ENCODE measurements around the gene ZNRF2. TPM values are rescaled to one million over a fixed set of nuclear protein-coding genes. Genes with fewer than 3 reads are reported as not detected.

ZNRF2 gene
- total RNA-seq, 1 donor from 2014 or later: 37.7 TPM

- H2AFZ ChIP-seq (replicated peaks): no peak overlapping the region
- no peak for TF ChIP-seq CTCF (IDR thresholded peaks at IDR 0.05)
- TF ChIP-seq EZH2phosphoT487 (IDR thresholded peaks at IDR 0.05): no peak
- no peak for TF ChIP-seq EZH2 (IDR thresholded peaks at IDR 0.05)
- H3K4me2 ChIP-seq: no peak overlapping the region
- peaks cover 1% of the 10 kb centered on the region for H3K4me1 Mint-ChIP-seq
- no peaks in the 10 kb centered on the region for H3K36me3 ChIP-seq
- peaks cover 2% of the 10 kb centered on the region for H3K4me1 ChIP-seq
- no peaks in the 10 kb centered on the region for H3K36me3 Mint-ChIP-seq
- H3F3A ChIP-seq (ENCODE audit: low read depth): no peaks in the 10 kb centered on the region
- H3K27ac Mint-ChIP-seq: no peak overlapping the region
- H3K9me3 Mint-ChIP-seq: no peaks in the 10 kb centered on the region
- no peak overlapping the region for H3K4me3 Mint-ChIP-seq
- H3K27ac ChIP-seq: no peak overlapping the region
- H3K9me3 ChIP-seq (ENCODE audit: low read depth): no peaks in the 10 kb centered on the region
- H3K27me3 ChIP-seq: no peaks in the 10 kb centered on the region
- no peaks in the 10 kb centered on the region for H4K20me1 ChIP-seq (ENCODE audit: low read depth)
- no peak for DNase-seq (ENCODE audit: low spot score)
- peaks cover 3% of the 10 kb centered on the region for H3K27me3 Mint-ChIP-seq (ENCODE audit: insufficient read depth, low read depth)
- no peak overlapping the region for H3K9ac ChIP-seq
- no peaks in the 10 kb centered on the region for H3K79me2 ChIP-seq (ENCODE audit: low read depth)
- no peak overlapping the region for H3K4me3 ChIP-seq
Measured at GRCh38 chr7:30252885-30253795, 31.3 kb upstream of the ZNRF2 start.

GRCh38 chr7:30253796-30254165, 30.6 kb upstream of the ZNRF2 start:
- Histone ChIP-seq H2AFZ (replicated peaks) (no peak overlapping the region), H3K4me3 (no peak overlapping the region), H3K9me3 (ENCODE audit: low read depth) (no peaks in the 10 kb centered on the region), H3F3A (ENCODE audit: low read depth) (no peaks in the 10 kb centered on the region), H3K79me2 (ENCODE audit: low read depth) (no peaks in the 10 kb centered on the region), H3K4me1 (no peaks in the 10 kb centered on the region), H3K27ac (no peak overlapping the region), H3K9ac (no peak overlapping the region), H4K20me1 (ENCODE audit: low read depth) (no peaks in the 10 kb centered on the region), H3K27me3 (no peaks in the 10 kb centered on the region), H3K4me2 (no peak overlapping the region), H3K36me3 (no peaks in the 10 kb centered on the region)
- H3K36me3 Mint-ChIP-seq: no peaks in the 10 kb centered on the region
- TF ChIP-seq EZH2 (IDR thresholded peaks at IDR 0.05) (no peak), CTCF (IDR thresholded peaks at IDR 0.05) (no peak), EZH2phosphoT487 (IDR thresholded peaks at IDR 0.05) (no peak)
- H3K27ac Mint-ChIP-seq: no peak overlapping the region
- no peak overlapping the region for H3K4me3 Mint-ChIP-seq
- no peak for DNase-seq (ENCODE audit: low spot score)
- H3K4me1 Mint-ChIP-seq: no peaks in the 10 kb centered on the region
- peaks cover 3% of the 10 kb centered on the region for H3K27me3 Mint-ChIP-seq (ENCODE audit: insufficient read depth, low read depth)
- H3K9me3 Mint-ChIP-seq: no peaks in the 10 kb centered on the region

- Mint-ChIP-seq H3K4me3 (no peak overlapping the region), H3K4me1 (no peaks in the 10 kb centered on the region), H3K9me3 (no peaks in the 10 kb centered on the region), H3K36me3 (no peaks in the 10 kb centered on the region), H3K27ac (no peak overlapping the region), H3K27me3 (ENCODE audit: insufficient read depth, low read depth) (peaks cover 3% of the 10 kb centered on the region)
- no peak for TF ChIP-seq EZH2phosphoT487 (IDR thresholded peaks at IDR 0.05)
- TF ChIP-seq EZH2 (IDR thresholded peaks at IDR 0.05): no peak
- TF ChIP-seq CTCF (IDR thresholded peaks at IDR 0.05): no peak
- no peak for DNase-seq (ENCODE audit: low spot score)
- Histone ChIP-seq H3K4me1 (no peaks in the 10 kb centered on the region), H3K36me3 (no peaks in the 10 kb centered on the region), H3K9ac (no peak overlapping the region), H3K27ac (no peak overlapping the region), H3K4me3 (no peak overlapping the region), H3F3A (ENCODE audit: low read depth) (no peaks in the 10 kb centered on the region), H3K79me2 (ENCODE audit: low read depth) (no peaks in the 10 kb centered on the region), H3K9me3 (ENCODE audit: low read depth) (no peaks in the 10 kb centered on the region), H4K20me1 (ENCODE audit: low read depth) (no peaks in the 10 kb centered on the region), H3K27me3 (no peaks in the 10 kb centered on the region), H2AFZ (replicated peaks) (no peak overlapping the region), H3K4me2 (no peak overlapping the region)
Measured at GRCh38 chr7:30254248-30254647, 30.1 kb upstream of the ZNRF2 start.

Data from neural progenitor cell (in vitro differentiated cells).